HepG2 (cell line): Measurements from ENCODE around the gene TRIM10. TPM values are rescaled to one million over a fixed set of nuclear protein-coding genes. Genes with fewer than 3 reads are reported as not detected.

ENCODE experiments used
- ARHGAP35 ChIP-seq: sonication (generic); formaldehyde crosslinking; IDR thresholded peaks from 2 replicates; pipeline ENCODE4 v1.9.0; 2022; ENCODE audit warnings: mild to moderate bottlenecking, inconsistent platforms, moderate library complexity, missing genetic modification reagents, borderline replicate concordance
- CENPX ChIP-seq: sonication (generic); formaldehyde crosslinking; IDR thresholded peaks from 2 replicates; pipeline ENCODE4 v1.9.0; 2021; ENCODE audit warnings: mild to moderate bottlenecking, missing genetic modification reagents, moderate library complexity
- FIP1L1 ChIP-seq: fragments of 200-400 bp; formaldehyde crosslinking; IDR thresholded peaks from 2 replicates; pipeline ENCODE4 v1.6.1; 2018; ENCODE audit warnings: low read depth, mild to moderate bottlenecking, low read length, moderate library complexity, borderline replicate concordance; ENCODE audit not compliant: insufficient read depth
- KDM5B ChIP-seq: sonication (generic); formaldehyde crosslinking; IDR thresholded peaks from 2 replicates; pipeline ENCODE4 v1.4.0; 2020; ENCODE audit warnings: missing genetic modification reagents, mild to moderate bottlenecking, borderline replicate concordance
- PAF1 ChIP-seq: IDR thresholded peaks from 2 replicates; pipeline ENCODE4 v1.6.1; 2016; ENCODE audit warnings: missing genetic modification reagents, missing compliant biosample characterization
- PRDM15 ChIP-seq: sonication (generic); formaldehyde crosslinking; IDR thresholded peaks from 2 replicates; pipeline ENCODE4 v1.4.0; 2020; ENCODE audit warnings: missing genetic modification reagents
- SALL1 ChIP-seq: sonication (generic); formaldehyde crosslinking; IDR thresholded peaks from 2 replicates; pipeline ENCODE4 v1.8.0; 2022; ENCODE audit warnings: mild to moderate bottlenecking, missing genetic modification reagents
- SNAPC5 ChIP-seq: sonication (generic); formaldehyde crosslinking; IDR thresholded peaks from 2 replicates; pipeline ENCODE4 v1.8.1; 2023; ENCODE audit warnings: mild to moderate bottlenecking, missing genetic modification reagents, borderline replicate concordance
- TRIM24 ChIP-seq: sonication (generic); formaldehyde crosslinking; IDR thresholded peaks from 2 replicates; pipeline ENCODE4 v1.8.0; 2022; ENCODE audit warnings: mild to moderate bottlenecking, missing genetic modification reagents
- YY1 ChIP-seq: IDR thresholded peaks from 2 replicates; pipeline ENCODE4 v1.6.1; 2011; ENCODE audit warnings: low read length, low read depth, moderate library complexity, mild to moderate bottlenecking; ENCODE audit not compliant: insufficient read depth, insufficient replicate concordance
- ZBTB3 ChIP-seq: sonication (generic); formaldehyde crosslinking; IDR thresholded peaks from 2 replicates; pipeline ENCODE4 v1.4.0; 2020; ENCODE audit warnings: low read depth, mild to moderate bottlenecking, moderate library complexity, missing genetic modification reagents, borderline replicate concordance
- ZBTB46 ChIP-seq: sonication (generic); formaldehyde crosslinking; IDR thresholded peaks from 2 replicates; pipeline ENCODE4 v1.4.0; 2020; ENCODE audit warnings: mild to moderate bottlenecking, missing genetic modification reagents, borderline replicate concordance
- ZFP36L2 ChIP-seq: sonication (generic); formaldehyde crosslinking; IDR thresholded peaks from 2 replicates; pipeline ENCODE4 v1.4.0; 2020; ENCODE audit warnings: missing genetic modification reagents
- ZNF138 ChIP-seq: sonication (generic); formaldehyde crosslinking; IDR thresholded peaks from 2 replicates; pipeline ENCODE4 v1.5.0; 2020; ENCODE audit warnings: mild to moderate bottlenecking, low read depth, missing genetic modification reagents
- ZNF207 ChIP-seq: fragments of 450-650 bp; IDR thresholded peaks from 2 replicates; pipeline ENCODE4 v1.6.1; 2016; ENCODE audit warnings: antibody characterized with exemption, borderline replicate concordance
- ZNF225 ChIP-seq: sonication (generic); formaldehyde crosslinking; IDR thresholded peaks from 2 replicates; pipeline ENCODE4 v1.4.0; 2020; ENCODE audit warnings: mild to moderate bottlenecking, missing genetic modification reagents
- ZNF280D ChIP-seq: sonication (generic); formaldehyde crosslinking; IDR thresholded peaks from 2 replicates; pipeline ENCODE4 v1.5.1; 2020; ENCODE audit warnings: mild to moderate bottlenecking, missing genetic modification reagents
- ZNF34 ChIP-seq: sonication (generic); formaldehyde crosslinking; IDR thresholded peaks from 2 replicates; pipeline ENCODE4 v1.4.0; 2020; ENCODE audit warnings: mild to moderate bottlenecking, missing genetic modification reagents, borderline replicate concordance
- ZNF768 ChIP-seq: sonication (generic); formaldehyde crosslinking; IDR thresholded peaks from 2 replicates; pipeline ENCODE4 v1.4.0; 2020; ENCODE audit warnings: missing genetic modification reagents
- polyA plus RNA-seq, 8 experiments: library from polyadenylated mRNA; depleted of rRNA in 3 of 8; stranded (reverse) in 7 of 8; unstranded in 1 of 8; fragments of >200 nt; fragmentation: Illumina TruSeq in 4 of 8; extraction: Trizol in 4 of 8; gene quantifications; 2 replicates each; pipeline versions ENCODE4 v1.2.1 to v1.2.3, GENCODE V29; 2011 to 2016; ENCODE audit warnings: low read depth in 4 of 8, missing spikeins in 1 of 8, mixed read lengths in 1 of 8; ENCODE audit not compliant: insufficient read depth in 1 of 8
- total RNA-seq, 5 experiments: library from RNA; depleted of rRNA; stranded (reverse); fragments of >200 nt; fragmentation: Illumina TruSeq; extraction: Trizol; gene quantifications; 2 replicates each; pipeline ENCODE4 v1.2.3, GENCODE V29; 2016; ENCODE audit warnings: low read depth in 1 of 5

The TRIM10 gene
- total and polyA plus RNA-seq, 2 of the 13 experiments (the other 11 are each of a cell fraction or from before 2014, with no cell fraction given) = 4.1 to 6.8 TPM

- no peak for TF ChIP-seq ZBTB46 (CRISPR knock-in tag)
- TF ChIP-seq ZNF280D (CRISPR knock-in tag) = no peak
- TF ChIP-seq ZFP36L2 = no peak
- no peak for TF ChIP-seq TRIM24 (CRISPR knock-in tag)
- no peak for TF ChIP-seq KDM5B (CRISPR knock-in tag)
- TF ChIP-seq ZNF34 (CRISPR knock-in tag) = 0 out of 2 replicates have a peak, but pooled peaks have one; percentile 76
- no peak for TF ChIP-seq PAF1 (CRISPR knock-in tag)
- TF ChIP-seq SNAPC5 = no peak
- TF ChIP-seq FIP1L1 = no peak
- no peak for TF ChIP-seq ZNF207
- TF ChIP-seq PRDM15 (CRISPR knock-in tag) = no peak
- TF ChIP-seq CENPX (CRISPR knock-in tag) = no peak
- no peak for TF ChIP-seq ZNF768 (CRISPR knock-in tag)
- no peak for TF ChIP-seq YY1
- TF ChIP-seq ZBTB3 (CRISPR knock-in tag) = no peak
- TF ChIP-seq ZNF138 = no peak
- no peak for TF ChIP-seq ZNF225 (CRISPR knock-in tag)
- no peak for TF ChIP-seq SALL1 (CRISPR knock-in tag)
- TF ChIP-seq ARHGAP35 (CRISPR knock-in tag) = 0 out of 2 replicates have a peak, but pooled peaks have one; percentile 25
Observed at GRCh38 chr6:30102414-30102969, 58.5 kb downstream of the TRIM10 start (continued).
